HG03066 (cell line): Measurements from ENCODE around the gene TYRO3.
"Not testable (repeated sequence)": the region's sequence is repeated elsewhere in the genome, so short reads cannot be mapped to it uniquely, and the experiment has no call there.

Experiments
- ATAC-seq: cut with Tn5 transposase; IDR thresholded peaks from one replicate; pipeline ENCODE4 v1.9.1; 2021; ENCODE audit warnings: low read depth; ENCODE audit not compliant: unreplicated experiment

Gene TYRO3

GRCh38 chr15:41571948-41572347 is 12.9 kb downstream of the TYRO3 start:
- ATAC-seq, result no peak

GRCh38 chr15:41572866-41573265 is 13.9 kb downstream of the TYRO3 start:
- ATAC-seq, result no peak

GRCh38 chr15:41573396-41573795 is 14.4 kb downstream of the TYRO3 start:
- no peak for ATAC-seq

GRCh38 chr15:41574158-41574557 is 15.1 kb downstream of the TYRO3 start:
- ATAC-seq, result no peak

DNA sequence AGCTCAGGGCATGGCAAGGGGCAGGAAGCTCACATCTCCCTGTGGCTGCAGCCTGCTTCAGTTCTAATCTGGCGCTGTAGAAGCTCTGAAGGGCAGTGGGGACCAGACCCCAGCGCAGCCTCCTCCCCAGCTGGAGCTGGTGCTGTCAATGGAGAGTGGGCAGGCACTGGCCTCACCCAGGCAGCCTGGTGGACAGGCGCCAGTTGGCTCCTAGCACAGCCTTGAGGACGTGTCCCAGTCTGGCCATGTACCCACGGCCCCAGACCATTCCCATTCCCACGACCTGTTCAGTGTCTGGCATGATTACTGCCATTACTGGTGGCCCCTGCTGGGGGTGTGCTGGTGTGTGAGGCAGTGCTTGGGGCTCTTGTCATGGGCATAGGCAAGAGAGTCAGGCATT is 16.3 kb downstream of the TYRO3 start:
- no peak for ATAC-seq

DNA sequence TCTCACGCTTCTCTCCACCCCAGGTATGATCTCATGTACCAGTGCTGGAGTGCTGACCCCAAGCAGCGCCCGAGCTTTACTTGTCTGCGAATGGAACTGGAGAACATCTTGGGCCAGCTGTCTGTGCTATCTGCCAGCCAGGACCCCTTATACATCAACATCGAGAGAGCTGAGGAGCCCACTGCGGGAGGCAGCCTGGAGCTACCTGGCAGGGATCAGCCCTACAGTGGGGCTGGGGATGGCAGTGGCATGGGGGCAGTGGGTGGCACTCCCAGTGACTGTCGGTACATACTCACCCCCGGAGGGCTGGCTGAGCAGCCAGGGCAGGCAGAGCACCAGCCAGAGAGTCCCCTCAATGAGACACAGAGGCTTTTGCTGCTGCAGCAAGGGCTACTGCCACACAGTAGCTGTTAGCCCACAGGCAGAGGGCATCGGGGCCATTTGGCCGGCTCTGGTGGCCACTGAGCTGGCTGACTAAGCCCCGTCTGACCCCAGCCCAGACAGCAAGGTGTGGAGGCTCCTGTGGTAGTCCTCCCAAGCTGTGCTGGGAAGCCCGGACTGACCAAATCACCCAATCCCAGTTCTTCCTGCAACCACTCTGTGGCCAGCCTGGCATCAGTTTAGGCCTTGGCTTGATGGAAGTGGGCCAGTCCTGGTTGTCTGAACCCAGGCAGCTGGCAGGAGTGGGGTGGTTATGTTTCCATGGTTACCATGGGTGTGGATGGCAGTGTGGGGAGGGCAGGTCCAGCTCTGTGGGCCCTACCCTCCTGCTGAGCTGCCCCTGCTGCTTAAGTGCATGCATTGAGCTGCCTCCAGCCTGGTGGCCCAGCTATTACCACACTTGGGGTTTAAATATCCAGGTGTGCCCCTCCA is 19.1 kb downstream of the TYRO3 start:
- no peak for ATAC-seq

DNA sequence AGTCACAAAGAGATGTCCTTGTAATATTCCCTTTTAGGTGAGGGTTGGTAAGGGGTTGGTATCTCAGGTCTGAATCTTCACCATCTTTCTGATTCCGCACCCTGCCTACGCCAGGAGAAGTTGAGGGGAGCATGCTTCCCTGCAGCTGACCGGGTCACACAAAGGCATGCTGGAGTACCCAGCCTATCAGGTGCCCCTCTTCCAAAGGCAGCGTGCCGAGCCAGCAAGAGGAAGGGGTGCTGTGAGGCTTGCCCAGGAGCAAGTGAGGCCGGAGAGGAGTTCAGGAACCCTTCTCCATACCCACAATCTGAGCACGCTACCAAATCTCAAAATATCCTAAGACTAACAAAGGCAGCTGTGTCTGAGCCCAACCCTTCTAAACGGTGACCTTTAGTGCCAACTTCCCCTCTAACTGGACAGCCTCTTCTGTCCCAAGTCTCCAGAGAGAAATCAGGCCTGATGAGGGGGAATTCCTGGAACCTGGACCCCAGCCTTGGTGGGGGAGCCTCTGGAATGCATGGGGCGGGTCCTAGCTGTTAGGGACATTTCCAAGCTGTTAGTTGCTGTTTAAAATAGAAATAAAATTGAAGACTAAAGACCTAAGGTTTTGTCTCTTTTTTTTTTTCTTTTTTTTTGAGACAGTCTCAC is 19.8 kb downstream of the TYRO3 start:
- ATAC-seq, result no peak

- no peak for ATAC-seq
Measured at GRCh38 chr15:41581110-41581509, 22.1 kb downstream of the TYRO3 start.

- ATAC-seq, result no peak
Measured at GRCh38 chr15:41583795-41584194, 24.8 kb downstream of the TYRO3 start.

DNA sequence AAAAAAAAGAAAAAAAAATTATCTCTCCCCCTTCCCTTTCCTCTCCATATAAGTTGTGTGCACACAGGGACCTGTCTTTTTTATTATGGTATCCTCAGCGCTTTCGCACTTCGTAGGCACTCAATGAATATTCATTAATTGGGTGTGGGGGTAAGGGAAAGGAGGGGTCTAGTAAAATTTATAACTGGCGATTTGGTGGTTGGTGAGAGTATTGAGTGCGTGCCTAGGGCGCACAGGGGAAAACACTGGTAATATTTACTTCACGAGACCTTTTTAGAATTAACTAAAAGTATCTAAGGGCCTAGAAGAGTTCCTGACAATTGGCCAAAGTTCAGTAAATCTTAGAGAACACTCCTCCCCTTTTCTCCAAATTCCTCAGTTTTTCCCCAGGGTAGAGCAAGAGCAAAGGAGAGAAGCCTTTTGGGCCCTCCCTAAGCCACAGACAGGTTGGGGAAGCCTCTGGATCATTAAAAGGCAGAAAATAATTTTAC is 25.7 kb downstream of the TYRO3 start:
- ATAC-seq, result no peak

- no peak for ATAC-seq
Measured at GRCh38 chr15:41585127-41586047, 26.4 kb downstream of the TYRO3 start.

DNA sequence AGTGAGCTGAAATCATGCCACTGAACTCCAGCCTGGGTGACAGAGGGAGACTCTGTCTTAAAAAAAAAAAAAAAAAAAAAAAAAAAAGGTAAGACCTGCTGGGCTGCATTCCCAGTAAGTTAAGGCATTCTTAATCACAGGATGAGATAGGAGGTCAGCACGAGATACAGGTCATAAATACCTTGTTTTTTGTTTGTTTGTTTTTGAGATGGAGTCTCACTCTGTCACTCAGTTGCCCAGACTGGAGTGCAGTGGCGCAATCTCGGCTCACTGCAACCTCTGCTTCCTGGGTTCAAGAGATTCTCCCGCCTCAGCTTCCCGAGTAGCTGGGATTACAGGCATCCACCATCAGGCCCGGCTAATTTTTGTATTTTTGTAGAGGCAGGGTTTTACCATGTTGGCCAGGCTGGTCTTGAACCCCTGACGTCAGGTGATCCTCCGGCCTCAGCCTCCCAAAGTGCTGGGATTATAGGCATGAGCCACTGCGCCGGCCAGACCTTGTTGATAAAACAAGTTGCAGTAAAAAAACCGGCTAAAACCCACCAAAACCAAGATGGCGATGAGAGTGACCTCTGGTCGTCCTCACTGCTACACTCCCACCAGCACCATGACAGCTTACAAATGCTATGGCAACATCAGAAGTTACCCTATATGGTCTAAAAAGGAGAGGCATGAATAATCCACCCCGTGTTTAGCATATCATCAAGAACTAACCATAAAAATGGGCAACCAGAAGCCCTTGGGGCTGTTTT is 27.7 kb downstream of the TYRO3 start:
- ATAC-seq, result not testable (repeated sequence)

- ATAC-seq, result not testable (repeated sequence)
Measured at GRCh38 chr15:41589018-41589417, 30.0 kb downstream of the TYRO3 start.

DNA sequence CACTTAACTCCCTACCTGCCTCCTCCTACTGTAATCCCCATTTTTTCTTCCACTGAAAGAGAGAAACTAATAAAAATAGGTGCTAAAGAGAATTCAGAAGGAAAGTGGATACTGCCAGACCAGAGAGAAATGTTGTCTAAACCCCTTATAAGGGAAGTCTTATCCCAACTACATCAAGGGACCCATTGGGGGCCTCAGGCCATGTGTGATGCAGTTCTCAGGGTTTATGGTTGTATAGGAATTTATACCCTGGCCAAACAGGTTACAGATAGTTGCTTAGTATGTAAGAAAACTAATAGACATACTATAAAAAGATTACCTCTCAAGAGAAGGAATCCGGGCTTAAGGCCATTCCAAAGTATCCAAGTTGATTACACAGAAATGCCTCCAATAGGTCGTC is 30.6 kb downstream of the TYRO3 start:
- ATAC-seq, result not testable (repeated sequence)

- ATAC-seq, result not testable (repeated sequence)
Measured at GRCh38 chr15:41591217-41591616, 32.2 kb downstream of the TYRO3 start.

DNA sequence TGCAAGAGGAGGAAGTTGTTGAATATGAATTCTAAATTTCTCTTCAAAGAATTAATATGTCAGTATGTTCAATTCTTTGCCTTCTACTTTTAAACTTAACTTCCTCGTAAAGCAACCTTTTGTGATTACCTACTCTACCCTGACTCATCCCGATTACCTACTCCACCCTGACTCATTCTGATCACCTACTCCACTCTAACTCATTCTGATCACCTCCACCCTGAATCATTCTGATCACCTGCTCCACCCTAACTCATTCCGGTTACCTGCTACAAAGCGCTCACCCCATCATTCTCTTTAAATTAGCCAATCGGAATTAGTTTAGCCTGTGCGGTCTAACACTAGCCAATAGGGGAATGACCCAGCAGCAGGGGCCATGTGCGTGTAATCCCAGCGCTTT is 33.7 kb downstream of the TYRO3 start:
- not testable (repeated sequence) for ATAC-seq

DNA sequence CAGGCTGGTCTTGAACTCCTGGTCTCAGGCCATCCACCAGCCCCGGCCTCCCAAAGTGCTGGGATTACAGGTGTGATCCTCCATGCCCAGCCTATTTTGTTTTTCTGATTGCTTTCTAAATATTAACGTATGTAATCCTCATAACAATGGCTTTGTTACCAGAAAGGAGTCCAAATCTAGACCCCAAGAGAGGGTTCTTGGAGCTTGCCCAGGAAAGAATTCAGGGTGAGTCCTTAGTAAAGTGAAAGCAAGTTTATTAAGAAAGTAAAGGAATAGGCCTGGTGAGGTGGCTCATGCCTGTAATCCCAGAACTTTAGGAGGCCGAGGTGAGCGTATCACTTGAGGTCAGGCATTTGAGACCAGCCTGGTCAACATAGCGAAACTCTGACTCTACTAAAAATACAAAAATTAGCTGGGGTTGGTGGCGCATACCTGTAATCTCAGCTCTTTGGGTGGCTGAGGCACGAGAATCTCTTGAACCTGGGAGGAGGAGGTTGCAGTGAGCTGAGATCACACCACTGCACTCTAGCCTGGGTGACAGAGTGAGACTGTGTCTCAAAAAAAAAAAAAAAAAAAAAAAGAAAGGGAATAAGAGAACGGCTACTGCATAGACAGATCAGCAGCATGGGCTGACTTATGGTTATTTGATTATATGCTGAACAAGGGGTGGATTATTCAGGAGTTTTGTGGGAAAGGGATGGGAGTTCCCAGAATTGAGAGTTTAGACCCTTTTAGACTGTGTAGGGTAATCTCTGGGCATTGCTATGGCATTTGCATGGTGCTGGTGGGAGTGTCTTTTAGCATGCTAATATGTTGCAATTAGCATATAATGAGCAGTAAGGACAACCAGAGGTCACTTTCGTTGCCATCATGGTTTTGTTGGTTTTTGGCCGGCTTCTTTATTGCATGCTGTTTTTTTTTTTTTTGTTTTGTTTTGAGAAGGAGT is 36.1 kb downstream of the TYRO3 start:
- ATAC-seq, result no peak

GRCh38 chr15:41596972-41597371 is 38.0 kb downstream of the TYRO3 start:
- ATAC-seq, result no peak

GRCh38 chr15:41597787-41598186 is 38.8 kb downstream of the TYRO3 start:
- no peak for ATAC-seq
